Natural killer cell (primary cell): ENCODE measurements around the gene OSCAR. TPM values are rescaled to one million over a fixed set of nuclear protein-coding genes. Genes with fewer than 3 reads are reported as not detected.
"Not testable (repeated sequence)": the region's sequence is repeated elsewhere in the genome, so short reads cannot be mapped to it uniquely, and the experiment has no call there.

Experiments
- ATAC-seq, 3 donors: fragments of 150-1000 bp in 2 of 3; fragments of 200-7000 bp in 1 of 3; cut with Tn5 transposase; 1 replicate in 1 of 3; 2 replicates in 2 of 3; pipeline ENCODE4 v1.10.0; 2021; ENCODE audit warnings: mild to moderate bottlenecking in 2 of 3, moderate library complexity in 2 of 3
- DNase-seq, 2 donors: peaks; one replicate each; pipeline versions ENCODE4 v3.0.0 to v3.0.0-alpha.2; 2013 to 2021; ENCODE audit warnings: mixed read lengths in 1 of 2
- H3K27ac ChIP-seq: one replicate; pipeline ENCODE4 v1.5.1; 2013; ENCODE audit warnings: mild to moderate bottlenecking, low read length
- H3K27me3 ChIP-seq: one replicate; pipeline ENCODE4 v1.6.1; 2013; ENCODE audit warnings: low read length; ENCODE audit not compliant: control insufficient read depth, insufficient read depth
- H3K36me3 ChIP-seq: one replicate; pipeline ENCODE4 v1.6.1; 2013; ENCODE audit warnings: low read length; ENCODE audit not compliant: control insufficient read depth, insufficient read depth
- H3K4me1 ChIP-seq: one replicate; pipeline ENCODE4 v1.6.1; 2013; ENCODE audit warnings: low read length; ENCODE audit not compliant: control insufficient read depth, insufficient read depth
- H3K4me3 ChIP-seq: one replicate; pipeline ENCODE4 v1.5.1; 2013; ENCODE audit warnings: low read length
- H3K9me3 ChIP-seq: one replicate; pipeline ENCODE4 v1.6.1; 2013; ENCODE audit warnings: low read length; ENCODE audit not compliant: control insufficient read depth, insufficient read depth
- H3K27ac Mint-ChIP-seq, 2 donors: one replicate each; pipeline ENCODE4 v1.8.0; 2022; ENCODE audit warnings: mild to moderate bottlenecking in 2 of 2, mixed read lengths in 2 of 2, moderate library complexity in 1 of 2
- H3K27me3 Mint-ChIP-seq, 2 donors: one replicate each; pipeline ENCODE4 v1.8.0; 2022; ENCODE audit warnings: low read depth in 2 of 2, mixed read lengths in 2 of 2
- H3K36me3 Mint-ChIP-seq: one replicate; pipeline ENCODE4 v1.8.0; 2022; ENCODE audit warnings: mixed read lengths
- H3K4me1 Mint-ChIP-seq, 2 donors: one replicate each; pipeline ENCODE4 v1.8.0; 2022; ENCODE audit warnings: mixed read lengths in 2 of 2
- H3K4me3 Mint-ChIP-seq: one replicate; pipeline ENCODE4 v1.8.0; 2022; ENCODE audit warnings: mild to moderate bottlenecking, moderate library complexity, mixed read lengths
- H3K9me3 Mint-ChIP-seq, 2 donors: one replicate each; pipeline ENCODE4 v1.8.0; 2022; ENCODE audit warnings: mixed read lengths in 2 of 2
- WGBS: methylation state at CpG from one replicate; pipeline ENCODE4 v1.1.7; 2013; ENCODE audit warnings: missing lambda C conversion rate; ENCODE audit not compliant: insufficient coverage; 5-methylcytosine and 5-hydroxymethylcytosine counted together
- intact Hi-C: fragments of 100-400 bp; cut with micrococcal nuclease; formaldehyde crosslinking; loops from one replicate; pipeline ENCODE4 v1.14.2; 2022
- total RNA-seq, 4 donors: library from RNA; stranded (reverse); fragments of 120-200 nt in 1 of 4; gene quantifications; one replicate each; pipeline versions ENCODE4 v1.2.3 to v1.2.4, GENCODE V29; 2013 to 2022
- TF ChIP-seq, protein P1 (sequence below): fragments of 200-600 bp; IDR thresholded peaks from one replicate; pipeline ENCODE4 v1.8.0; 2022; ENCODE audit warnings: antibody characterized with exemption

Gene OSCAR
- total RNA-seq, 3 donors from 2014 or later (not counting 1 experiment from before 2014, with no cell fraction given) = 2.3 to 5.4 (median 4.4) TPM

DNA sequence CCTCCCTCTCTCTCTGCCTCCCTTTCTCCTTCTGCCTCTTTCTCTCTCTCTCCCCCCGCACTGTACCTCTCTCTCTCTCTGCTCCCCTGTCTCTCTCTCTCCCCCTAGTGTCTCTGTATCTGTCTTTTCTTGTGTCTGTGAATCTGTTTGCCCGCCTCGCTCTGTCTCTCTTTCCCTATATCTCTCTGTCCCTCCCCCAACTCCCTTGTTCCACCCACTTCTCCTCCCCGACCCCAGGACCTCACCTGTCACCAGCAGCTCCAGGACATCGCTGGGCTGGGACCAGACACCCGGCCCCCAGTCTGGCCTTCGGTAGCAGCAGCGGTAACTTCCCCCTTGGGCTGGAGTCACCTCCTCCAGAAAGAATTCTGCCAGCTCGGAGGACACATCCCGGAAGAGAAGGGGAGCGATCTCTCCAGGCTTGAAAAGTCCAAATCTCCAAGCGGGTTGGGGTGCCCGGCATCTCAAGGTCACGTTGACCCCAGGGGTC is 3.9 kb downstream of the OSCAR start:
- H3K4me3 ChIP-seq = no peak overlapping the region
- DNase-seq = peak in 1 of 2 donors; percentile 59
- intact Hi-C loops = no loop called here
- H3K4me1 ChIP-seq = peaks cover 20% of the 10 kb centered on the region
- no peaks in the 10 kb centered on the region for H3K9me3 Mint-ChIP-seq
- TF ChIP-seq, protein P1, sequence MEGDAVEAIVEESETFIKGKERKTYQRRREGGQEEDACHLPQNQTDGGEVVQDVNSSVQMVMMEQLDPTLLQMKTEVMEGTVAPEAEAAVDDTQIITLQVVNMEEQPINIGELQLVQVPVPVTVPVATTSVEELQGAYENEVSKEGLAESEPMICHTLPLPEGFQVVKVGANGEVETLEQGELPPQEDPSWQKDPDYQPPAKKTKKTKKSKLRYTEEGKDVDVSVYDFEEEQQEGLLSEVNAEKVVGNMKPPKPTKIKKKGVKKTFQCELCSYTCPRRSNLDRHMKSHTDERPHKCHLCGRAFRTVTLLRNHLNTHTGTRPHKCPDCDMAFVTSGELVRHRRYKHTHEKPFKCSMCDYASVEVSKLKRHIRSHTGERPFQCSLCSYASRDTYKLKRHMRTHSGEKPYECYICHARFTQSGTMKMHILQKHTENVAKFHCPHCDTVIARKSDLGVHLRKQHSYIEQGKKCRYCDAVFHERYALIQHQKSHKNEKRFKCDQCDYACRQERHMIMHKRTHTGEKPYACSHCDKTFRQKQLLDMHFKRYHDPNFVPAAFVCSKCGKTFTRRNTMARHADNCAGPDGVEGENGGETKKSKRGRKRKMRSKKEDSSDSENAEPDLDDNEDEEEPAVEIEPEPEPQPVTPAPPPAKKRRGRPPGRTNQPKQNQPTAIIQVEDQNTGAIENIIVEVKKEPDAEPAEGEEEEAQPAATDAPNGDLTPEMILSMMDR = no peak
- H3K4me3 Mint-ChIP-seq = peak overlapping the region; percentile 98
- no peaks in the 10 kb centered on the region for H3K36me3 Mint-ChIP-seq
- peaks cover 4% of the 10 kb centered on the region for H3K27me3 ChIP-seq
- peak overlapping the region; percentile 58 for H3K27ac ChIP-seq
- ATAC-seq = peak; percentile 34 to 58 (median 41)
- peak overlapping the region; percentile 92 to 93 for H3K27ac Mint-ChIP-seq
- H3K4me1 Mint-ChIP-seq = peaks cover 17 to 23% of the 10 kb centered on the region in 2 donors
- H3K27me3 Mint-ChIP-seq = peaks cover 0 to 11% of the 10 kb centered on the region in 2 donors
- 13% methylated on average over 14 of the region's 14 CpGs for WGBS
- no peaks in the 10 kb centered on the region for H3K9me3 ChIP-seq
- H3K36me3 ChIP-seq = no peaks in the 10 kb centered on the region

DNA sequence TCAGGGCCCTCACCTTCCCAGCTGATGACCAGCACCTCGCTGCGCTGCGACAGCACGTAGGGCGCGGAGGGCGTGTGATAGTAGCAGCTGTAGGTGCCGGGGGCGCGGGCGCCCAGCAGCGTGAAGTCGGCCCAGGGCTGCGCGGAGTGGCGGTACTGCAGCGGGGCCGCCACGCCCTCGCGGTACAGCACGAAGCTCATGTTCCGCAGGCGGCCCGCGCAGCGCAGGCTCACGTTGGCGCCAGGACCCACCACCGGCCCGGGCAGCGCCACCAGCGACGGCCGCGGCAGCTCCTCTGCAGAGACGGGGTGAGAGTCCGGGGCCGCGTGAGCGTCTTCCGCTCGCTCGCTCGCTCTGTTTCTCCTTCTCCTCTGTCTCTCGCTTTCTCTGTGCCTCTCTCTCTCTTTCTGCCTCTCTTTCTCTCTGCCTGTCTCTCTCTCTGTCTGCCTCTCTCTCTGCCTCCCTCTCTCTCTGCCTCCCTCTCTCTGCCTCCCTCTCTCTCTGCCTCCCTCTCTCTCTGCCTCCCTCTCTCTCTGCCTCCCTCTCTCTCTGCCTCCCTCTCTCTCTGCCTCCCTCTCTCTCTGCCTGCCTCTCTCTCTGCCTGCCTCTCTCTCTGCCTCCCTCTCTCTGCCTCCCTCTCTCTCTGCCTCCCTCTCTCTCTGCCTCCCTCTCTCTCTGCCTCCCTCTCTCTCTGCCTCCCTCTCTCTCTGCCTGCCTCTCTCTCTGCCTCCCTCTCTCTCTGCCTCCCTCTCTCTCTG is 4.6 kb downstream of the OSCAR start:
- H3K9me3 Mint-ChIP-seq, H3K9me3 ChIP-seq, H3K36me3 Mint-ChIP-seq, intact Hi-C loops, H3K27me3 ChIP-seq, H3K36me3 ChIP-seq: not testable (repeated sequence)
- H3K27ac ChIP-seq = peak overlapping the region; percentile 58
- peaks cover 20% of the 10 kb centered on the region for H3K4me1 ChIP-seq
- ATAC-seq (peak; percentile 85 to 87 (median 86)), DNase-seq (peak; percentile 57 to 76)
- WGBS = under 1% methylated on average over 46 of the region's 46 CpGs
- peaks cover 17 to 19% of the 10 kb centered on the region in 2 donors for H3K4me1 Mint-ChIP-seq
- H3K27ac Mint-ChIP-seq = peak overlapping the region; percentile 92 to 93
- H3K4me3 Mint-ChIP-seq = peak overlapping the region; percentile 98
- peak overlapping the region; percentile 26 for H3K4me3 ChIP-seq
- H3K27me3 Mint-ChIP-seq = peaks cover 0 to 11% of the 10 kb centered on the region in 2 donors

DNA sequence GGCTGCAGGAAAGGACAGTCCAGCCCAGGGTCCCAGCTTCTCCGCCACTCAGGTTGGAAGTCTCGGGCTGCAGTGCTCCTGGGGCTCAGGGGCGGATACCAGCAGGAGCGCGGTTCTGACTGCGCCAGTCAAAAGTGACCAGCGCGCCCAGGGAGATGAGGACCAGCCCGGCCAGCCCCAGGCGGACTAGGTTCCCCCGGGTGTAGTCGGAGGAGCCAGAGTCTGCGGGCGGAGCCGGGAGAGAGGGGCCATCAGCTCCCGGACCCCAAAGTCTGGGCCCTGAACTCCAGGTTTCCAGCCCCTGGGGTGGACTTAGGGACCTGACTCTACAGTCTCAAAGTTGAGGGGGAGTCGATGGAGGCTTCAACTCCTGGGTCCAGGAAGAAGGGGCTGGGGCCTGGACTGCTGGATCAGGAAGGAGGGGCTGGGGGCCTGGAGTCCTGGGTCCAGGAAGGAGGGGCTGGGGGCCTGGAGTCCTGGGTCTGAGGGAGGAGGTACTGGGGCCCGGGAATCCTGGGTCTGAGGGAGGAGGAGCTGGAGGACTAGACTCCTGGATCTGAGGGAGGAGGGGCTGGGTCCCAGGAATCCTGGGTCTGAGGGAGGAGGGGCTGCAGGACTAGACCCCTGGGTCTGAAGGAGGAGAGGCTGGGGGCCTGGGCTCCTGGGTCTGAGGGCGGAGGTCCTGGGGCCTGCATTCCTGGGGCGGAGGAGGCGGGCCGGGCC is 5.3 kb downstream of the OSCAR start:
- no peaks in the 10 kb centered on the region for H3K9me3 Mint-ChIP-seq
- H3K4me1 Mint-ChIP-seq = peaks cover 17 to 18% of the 10 kb centered on the region in 2 donors
- H3K4me3 Mint-ChIP-seq = peak overlapping the region; percentile 98
- peak overlapping the region in 1 of 2 donors; percentile 92 for H3K27ac Mint-ChIP-seq
- Histone ChIP-seq H3K4me3 (peak overlapping the region; percentile 26), H3K27me3 (peaks cover 4% of the 10 kb centered on the region), H3K4me1 (peaks cover 20% of the 10 kb centered on the region), H3K9me3 (no peaks in the 10 kb centered on the region), H3K36me3 (no peaks in the 10 kb centered on the region), H3K27ac (no peak overlapping the region)
- H3K27me3 Mint-ChIP-seq = peaks cover 0 to 11% of the 10 kb centered on the region in 2 donors
- TF ChIP-seq, protein P1 = no peak
- ATAC-seq (no peak), DNase-seq (no peak)
- intact Hi-C loops = no loop called here
- WGBS = 78% methylated on average over 22 of the region's 22 CpGs
- no peaks in the 10 kb centered on the region for H3K36me3 Mint-ChIP-seq

DNA sequence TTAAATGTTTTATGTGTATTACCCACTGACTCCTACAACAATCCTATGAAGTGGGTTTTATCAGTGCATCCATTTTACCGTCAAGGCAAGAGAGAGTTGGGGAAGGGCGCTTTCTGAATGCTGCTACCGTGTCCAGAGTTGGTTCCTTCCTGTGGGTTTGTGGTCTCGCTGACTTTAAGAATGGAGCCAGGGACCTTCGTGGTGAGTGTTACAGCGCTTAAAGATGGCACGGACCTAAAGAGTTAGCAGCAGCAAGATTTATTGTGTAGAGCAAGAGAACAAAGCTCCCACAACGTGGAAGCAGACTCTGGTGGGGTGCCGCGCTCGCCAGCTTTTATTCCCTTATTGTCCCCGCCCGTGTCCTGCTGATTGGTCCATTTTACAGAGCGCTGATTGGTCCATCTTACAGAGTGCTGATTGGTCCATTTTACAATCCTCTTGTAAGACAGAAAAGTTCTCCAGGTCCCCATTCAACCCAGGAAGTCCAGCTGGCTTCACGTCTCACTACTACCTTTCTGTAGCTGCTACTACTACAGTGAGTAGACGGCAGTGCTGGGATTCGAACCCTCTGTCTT is 6.1 kb downstream of the OSCAR start:
- Histone ChIP-seq H3K27ac (no peak overlapping the region), H3K4me1 (peaks cover 20% of the 10 kb centered on the region), H3K27me3 (peaks cover 4% of the 10 kb centered on the region), H3K4me3 (no peak overlapping the region), H3K9me3 (no peaks in the 10 kb centered on the region), H3K36me3 (no peaks in the 10 kb centered on the region)
- H3K4me1 Mint-ChIP-seq = peaks cover 17 to 18% of the 10 kb centered on the region in 2 donors
- no peaks in the 10 kb centered on the region for H3K9me3 Mint-ChIP-seq
- TF ChIP-seq, protein P1 = no peak
- peak overlapping the region in 1 of 2 donors; percentile 92 for H3K27ac Mint-ChIP-seq
- no peaks in the 10 kb centered on the region for H3K36me3 Mint-ChIP-seq
- peak overlapping the region; percentile 57 for H3K4me3 Mint-ChIP-seq
- ATAC-seq (no peak), DNase-seq (no peak)
- H3K27me3 Mint-ChIP-seq = peaks cover 0 to 11% of the 10 kb centered on the region in 2 donors
- intact Hi-C loops = no loop called here
- 37% methylated on average over 17 of the region's 17 CpGs for WGBS
